HG03354 (cell line): Measurements from ENCODE around the gene DENND4C.
"Not testable (repeated sequence)": the region's sequence is repeated elsewhere in the genome, so short reads cannot be mapped to it uniquely, and the experiment has no call there.

Experiments used
- ATAC-seq: cut with Tn5 transposase; IDR thresholded peaks from one replicate; pipeline ENCODE4 v1.9.1; 2021; ENCODE audit warnings: mild to moderate bottlenecking; ENCODE audit not compliant: unreplicated experiment, poor library complexity, severe bottlenecking

Gene DENND4C

DNA sequence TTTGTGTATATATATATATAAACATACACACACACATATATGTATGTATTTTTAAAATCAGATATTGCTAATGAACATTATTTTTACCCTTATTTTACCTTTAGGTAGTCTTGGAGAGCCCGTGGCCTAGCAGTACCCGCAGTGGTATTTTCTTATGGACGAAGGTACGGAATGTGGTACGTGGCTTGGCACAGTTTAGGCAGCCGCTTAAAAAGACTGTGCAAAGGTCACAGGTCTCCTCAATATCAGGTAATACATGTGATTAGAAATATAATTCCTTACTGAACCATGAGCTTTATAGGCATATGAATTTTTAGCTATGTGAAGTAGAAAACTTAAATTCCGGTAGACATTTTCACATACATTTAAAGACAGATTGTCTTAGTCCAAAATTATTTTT lies 105.7 kb downstream of the DENND4C start:
- no peak for ATAC-seq

DNA sequence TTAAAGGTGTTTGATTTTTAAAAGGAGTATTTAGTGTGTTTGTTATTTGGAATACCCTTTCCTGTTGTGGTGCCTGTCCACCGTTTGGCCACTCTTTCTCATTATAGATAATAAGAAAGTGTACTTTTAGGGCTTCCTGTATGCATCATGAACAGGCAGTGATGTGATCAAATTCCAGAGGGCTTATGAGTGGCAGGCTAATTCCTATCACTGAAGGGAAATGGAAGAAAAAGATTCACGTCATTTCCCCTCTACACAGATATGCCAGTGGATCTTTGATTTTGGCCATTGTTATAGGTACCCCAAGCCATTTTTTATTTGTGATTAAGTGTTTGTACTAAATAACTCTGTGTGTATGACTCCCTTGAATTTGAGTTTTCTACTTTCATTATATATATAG lies 112.5 kb downstream of the DENND4C start:
- no peak for ATAC-seq

DNA sequence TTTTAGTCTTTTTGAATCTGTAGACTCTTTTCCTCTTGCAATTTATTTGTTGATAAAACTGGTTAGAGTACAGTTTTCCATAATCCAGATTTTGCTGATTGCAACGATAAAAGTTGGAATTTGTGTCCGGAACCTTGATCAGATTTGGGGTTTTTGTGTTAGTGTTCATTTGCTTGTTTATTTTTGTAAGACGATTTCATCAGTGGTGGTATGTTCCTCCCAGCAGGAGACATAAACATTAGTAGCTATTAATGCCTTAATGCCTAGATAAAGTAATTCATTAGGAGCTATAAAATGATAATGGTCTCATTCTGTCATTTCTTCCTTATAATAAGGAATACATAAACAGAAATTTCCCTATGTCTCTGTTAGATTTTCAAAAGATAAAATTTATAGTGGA lies 128.2 kb downstream of the DENND4C start:
- ATAC-seq = no peak

DNA sequence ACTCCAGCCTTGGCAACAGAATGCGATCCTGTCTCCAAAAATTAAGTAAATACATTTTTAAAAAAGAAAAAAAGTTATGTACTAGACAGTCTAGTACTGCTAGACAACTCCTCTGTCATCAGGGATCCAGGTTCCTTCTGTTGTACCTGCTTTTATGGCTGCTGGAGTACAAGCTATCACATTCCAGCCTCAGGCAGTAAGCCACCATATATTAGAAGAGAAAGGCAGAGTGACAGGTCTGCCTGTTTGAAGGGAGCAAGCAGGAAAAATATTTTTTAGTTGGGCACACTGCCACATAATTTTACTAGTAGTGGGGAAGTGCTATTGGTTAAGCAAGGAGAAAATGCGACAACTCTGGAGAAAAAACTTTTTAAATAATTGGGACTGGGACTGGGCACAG lies 138.6 kb downstream of the DENND4C start:
- no peak for ATAC-seq

DNA sequence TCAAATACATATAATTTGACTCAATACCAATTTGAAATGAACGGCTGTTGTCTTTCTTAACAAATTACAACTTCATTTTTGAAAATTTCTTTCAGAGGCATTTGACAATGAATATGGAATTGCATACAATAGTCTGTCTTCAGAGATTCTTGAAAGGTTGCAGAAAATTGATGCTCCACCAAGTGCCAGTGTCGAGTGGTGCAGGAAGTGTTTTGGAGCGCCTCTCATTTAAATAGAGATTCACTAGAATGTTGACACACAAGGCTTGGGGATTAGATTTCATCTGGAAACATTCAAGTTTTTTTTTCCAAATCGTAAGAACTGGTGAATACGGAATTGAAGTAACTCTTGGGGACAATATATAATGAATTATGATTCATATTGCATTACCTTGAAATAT lies 141.4 kb downstream of the DENND4C start:
- ATAC-seq = no peak

DNA sequence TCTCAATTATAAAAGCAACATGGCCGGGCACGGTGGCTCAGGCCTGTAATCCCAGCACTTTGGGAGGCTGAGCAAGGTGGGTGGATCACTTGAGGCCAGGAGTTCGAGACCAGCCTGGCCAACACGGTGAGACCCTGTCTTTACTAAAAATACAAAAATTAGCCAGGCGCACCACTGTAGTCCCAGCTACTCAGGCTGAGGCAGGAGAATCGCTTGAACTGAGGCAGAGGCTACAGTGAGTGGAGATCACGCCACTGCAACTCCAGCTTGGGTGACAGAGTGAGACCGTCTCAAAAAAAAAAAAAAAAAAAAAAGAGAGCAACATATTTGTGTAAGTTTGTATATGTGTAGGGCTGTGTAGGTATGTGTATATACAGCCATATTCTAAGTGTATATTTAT lies 142.1 kb downstream of the DENND4C start:
- ATAC-seq = no peak

DNA sequence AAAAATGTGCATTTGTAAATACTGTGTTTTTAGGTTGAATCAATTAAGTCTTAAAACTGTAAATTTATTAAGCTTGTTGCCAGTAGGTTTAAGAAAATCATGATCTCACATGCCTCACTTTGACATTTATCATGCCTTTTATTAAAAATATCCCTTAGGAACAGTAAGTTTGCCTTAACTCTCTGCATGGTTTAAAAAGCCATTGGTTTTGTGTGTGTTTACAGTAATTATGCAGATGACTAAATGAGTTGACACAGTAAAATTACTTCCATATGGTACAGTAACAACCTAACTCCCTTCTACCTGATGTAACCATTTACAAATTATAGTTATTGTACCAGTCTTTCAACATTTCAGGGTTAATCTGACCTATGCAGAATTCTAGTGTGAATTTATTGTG lies 143.0 kb downstream of the DENND4C start:
- ATAC-seq = no peak

DNA sequence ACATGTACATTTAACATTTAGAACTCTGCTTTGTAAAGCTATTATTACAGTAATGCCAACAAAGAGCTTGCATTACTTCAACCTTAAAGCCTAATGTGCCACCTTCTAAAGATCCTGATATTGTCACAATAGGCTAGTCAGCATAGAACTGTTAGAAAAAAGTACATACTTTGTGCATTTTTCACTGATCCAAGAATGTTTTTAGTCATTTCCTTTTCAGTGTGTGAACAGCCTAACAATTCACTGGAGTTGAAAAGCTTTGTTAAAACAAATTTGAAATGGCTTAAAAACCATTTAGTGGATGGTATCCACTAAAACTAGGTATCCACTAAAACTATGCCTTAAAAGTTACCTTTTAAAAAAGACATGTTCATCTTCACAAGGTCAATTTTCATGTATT lies 145.0 kb downstream of the DENND4C start:
- ATAC-seq = no peak

DNA sequence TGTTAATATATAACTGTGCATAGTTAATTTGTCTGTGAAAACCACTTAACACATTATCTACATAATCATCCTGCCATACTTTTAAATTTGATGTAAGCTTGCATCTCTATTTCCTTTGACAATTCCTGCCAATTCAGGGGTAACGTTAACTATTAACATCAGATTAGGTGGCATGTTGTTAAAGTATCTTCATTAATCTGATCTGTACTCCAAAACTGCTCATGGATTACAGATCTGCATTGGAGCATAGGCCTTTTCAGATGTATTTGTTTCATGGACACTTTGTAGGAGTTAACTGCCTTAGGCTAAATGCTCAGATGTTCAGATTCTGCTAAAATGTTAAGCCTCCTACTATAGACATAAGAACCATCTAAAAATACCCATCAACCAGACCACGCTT lies 146.4 kb downstream of the DENND4C start:
- ATAC-seq = no peak

DNA sequence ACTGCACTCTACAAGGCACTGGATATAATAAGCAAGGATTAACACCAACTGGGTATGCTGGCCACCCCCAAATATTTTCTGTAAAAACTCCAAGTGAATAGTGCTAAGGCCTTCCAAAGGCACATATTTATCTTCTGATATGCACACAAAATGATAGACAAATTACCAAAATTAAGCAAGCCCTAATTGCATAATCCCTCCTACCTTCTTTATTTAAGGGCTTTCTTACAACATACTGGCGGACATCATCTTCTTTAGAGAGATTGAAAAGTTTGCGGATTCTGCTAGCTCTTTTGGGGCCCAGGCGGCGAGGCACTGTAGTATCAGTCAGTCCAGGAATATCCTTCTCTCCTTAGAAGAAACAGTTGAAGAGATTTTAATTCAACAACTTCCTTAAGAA lies 147.7 kb downstream of the DENND4C start:
- no peak for ATAC-seq

DNA sequence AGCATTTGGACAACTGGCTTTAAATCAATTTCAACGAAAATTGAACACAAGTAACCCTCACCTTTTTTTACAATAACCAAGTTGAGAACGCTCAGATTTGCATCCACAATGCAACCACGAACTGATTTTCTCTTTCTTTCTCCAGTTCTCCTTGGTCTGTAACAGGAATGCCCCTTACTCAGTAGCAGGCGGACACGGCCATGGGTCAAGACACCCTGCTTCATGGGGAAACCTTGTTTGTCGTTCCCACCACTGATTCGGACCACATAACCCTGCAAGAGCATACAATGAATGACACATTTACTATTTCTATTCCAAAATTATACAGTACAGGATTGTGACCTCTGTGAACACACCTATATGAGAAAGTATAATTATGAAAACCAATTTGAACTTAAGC lies 148.2 kb downstream of the DENND4C start:
- no peak for ATAC-seq

DNA sequence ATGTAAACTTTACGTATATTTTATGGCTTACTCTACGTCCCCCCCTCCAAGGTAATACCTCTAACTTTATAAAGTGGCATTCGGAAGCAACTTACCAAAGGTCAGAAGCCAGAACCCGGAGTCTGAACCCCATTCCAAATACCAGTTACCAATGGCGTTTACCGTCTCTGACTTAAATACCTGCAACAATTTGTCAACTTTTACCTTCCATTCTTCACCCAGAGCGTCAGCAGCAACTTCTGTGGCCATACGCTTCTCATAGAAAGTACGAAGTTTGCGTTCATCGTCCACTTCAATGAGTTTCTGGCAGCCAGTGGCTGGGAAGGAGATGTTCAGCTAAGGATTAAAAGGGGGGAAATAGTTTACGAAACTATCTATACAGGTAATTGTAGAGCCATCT lies 148.8 kb downstream of the DENND4C start:
- ATAC-seq = no peak

DNA sequence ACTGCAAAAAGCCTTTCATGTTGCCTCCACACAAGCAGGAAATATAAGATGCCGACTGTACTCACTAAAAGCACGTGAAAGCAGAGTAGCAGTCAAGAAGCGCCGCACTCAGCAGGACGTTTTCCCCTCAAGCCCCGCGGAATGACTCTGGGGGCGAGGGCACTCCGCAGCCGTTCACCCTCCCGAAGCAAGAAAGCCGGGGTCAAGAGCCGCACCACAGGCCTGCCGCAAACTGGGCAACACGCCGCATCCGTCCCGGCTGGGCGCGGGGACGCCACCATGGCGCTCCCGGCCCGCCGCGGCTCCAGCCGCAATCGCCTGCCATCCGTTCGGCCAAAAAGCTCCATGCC lies 149.2 kb downstream of the DENND4C start:
- ATAC-seq = peak; percentile 43

DNA sequence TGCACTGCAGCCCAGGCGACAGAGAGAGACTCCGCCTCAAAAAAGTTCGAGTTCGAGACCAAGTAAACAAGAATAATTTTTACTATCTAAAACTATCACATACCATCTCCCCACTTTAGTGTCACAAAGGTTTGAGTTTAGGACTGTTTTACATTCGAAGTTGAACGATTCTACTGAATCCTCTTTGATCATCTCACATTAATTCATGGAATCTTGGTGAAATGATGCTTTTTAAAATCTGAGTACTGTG lies 150.3 kb downstream of the DENND4C start:
- ATAC-seq = no peak

DNA sequence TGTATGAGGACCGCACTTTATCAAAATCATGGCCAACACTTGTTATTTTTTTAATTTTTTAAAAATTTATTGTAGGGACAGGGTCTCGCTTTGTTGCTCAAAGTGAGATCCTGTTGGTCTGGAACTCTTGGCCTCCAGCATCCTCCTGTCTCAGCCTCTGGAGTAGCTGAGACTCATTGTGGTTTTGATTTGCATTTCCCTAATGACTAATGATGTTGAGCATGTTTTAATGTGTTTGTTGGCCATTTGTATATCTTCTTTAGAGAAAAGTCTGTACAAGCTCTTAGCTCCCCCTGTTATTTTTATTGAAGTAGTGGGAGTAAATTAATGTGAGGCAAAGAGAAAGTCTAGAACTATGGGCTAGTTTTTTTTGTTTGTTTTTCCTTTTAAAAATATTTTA lies 151.2 kb downstream of the DENND4C start:
- no peak for ATAC-seq

DNA sequence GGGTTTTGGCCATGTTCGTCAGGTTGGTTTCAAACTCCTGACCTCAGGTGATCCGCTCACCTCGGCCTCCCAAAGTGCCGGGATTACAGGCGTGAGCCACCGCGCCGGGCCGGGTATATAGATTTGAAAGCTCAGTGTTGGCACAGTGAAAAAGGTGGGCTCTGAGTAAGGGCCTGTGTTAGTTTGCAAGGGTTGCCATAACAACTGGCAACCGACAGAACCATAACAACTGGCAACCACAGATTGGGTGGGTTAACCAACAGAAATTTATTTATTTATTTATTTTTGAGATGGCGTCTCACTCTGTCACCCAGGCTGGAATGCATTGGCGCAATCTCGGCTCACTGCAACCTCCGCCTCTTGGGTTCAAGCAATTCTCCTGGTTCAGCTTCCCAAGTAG lies 154.7 kb downstream of the DENND4C start:
- not testable (repeated sequence) for ATAC-seq

DNA sequence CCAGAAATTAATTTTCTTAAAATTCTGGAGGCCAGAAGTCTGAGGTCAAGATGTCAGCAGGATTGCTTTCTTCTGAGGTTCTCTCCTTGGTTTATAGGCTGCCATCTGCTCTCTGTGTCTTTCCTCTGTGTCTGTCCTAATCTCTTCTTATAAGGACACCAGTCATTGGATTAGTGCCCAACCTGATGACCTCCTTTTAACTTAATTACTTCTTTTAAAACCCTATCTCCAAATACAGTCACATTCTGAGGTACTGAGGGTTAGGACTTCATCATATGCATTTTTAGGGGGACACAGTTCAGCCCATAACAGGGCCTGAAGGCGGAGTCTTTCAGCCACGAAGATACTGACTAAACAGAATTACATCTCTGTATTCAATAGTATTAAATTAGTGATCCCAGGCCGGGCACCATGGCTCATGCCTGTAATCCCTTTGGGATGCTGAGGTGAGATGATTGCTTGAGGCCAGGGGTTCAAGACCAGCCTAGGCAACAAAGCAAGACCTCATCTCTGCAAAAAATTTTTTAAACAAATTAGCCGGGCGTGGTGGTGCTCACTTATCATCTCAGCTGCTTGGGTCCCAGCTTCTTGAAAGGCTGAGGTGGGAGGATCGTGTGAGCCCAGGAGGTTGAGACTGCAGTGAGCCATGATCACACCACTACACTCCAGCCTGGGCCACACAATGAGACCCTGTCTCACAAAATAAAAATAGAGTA lies 155.5 kb downstream of the DENND4C start:
- ATAC-seq = no peak

DNA sequence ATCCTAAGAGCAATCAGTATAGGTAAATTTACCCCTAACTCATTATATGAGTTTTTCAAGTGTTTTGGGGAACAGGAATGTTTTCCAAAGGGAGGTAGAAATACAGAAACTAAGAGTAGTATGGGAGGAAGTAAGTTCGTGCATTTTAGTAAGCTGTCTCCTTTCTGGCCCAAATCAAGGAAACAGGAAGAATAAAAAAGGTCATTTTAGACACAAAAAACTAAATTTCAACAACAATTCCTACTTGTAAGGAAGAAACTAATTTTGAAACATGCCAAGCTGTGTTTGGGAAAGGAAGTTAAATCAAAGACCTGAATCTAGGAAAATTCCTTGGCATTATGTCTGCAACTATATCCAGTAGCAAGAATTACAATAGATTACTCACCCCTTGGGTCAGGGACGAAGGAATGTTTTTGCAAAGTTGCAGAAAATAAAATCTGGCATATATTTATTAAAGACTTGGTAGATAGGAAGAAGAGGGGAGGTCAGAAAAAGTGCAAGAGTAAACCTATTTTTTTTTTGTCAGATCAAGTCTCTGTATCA lies 156.1 kb downstream of the DENND4C start:
- no peak for ATAC-seq

DNA sequence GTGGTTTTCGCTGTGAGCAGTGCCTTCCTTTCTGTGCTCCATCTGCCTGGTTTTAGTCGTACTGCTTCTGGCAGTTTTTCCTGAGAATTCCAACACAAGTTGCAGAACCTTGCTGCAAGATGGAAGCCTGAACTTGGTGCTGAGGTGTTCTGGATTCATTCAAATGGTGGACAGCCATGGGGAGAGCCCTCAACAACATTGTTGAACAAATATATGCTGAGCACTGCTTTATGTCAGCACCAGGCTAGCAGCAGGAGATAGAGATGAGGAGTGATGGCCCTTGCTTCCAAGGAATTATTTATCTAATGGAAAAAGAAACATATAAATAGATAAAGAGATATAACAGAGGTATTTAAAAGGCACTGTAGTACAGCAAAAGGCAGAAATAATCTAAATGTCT lies 156.8 kb downstream of the DENND4C start:
- no peak for ATAC-seq

DNA sequence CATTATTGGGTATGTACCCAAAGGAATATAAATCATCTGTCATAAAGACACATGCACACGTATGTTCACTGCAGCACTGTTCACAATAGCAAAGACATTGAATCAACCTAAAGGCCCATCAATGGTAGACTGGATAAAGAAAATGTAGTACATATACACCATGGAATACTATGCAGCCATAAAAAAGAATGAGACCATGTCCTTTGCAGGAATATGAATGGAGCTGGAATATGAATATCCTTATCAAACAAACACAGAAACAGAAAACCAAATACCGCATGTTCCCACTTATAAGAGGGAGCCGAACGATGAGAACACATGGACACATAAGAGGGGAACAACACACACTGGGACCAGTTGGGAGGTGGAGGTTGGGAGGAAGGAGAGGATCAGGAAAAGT lies 159.0 kb downstream of the DENND4C start:
- ATAC-seq = not testable (repeated sequence)

DNA sequence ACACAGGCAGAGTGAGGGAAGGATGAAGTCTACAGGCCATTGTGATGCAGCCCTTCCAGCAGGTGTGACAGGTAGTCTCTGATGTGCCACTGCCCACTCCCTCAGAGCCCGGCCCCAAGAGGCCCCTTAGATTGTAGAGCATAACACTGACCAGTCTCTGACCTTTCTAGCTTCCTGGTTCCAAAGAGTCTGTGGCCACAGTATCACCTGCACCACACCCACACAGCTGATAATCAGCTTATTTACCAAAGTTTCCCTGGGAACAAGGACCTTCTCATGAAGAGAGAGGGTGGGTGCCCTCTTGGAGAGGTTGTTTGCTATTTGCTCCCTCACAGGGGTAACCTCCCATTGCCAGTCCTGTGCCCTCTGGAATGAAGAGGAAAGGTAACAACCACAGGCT lies 167.4 kb downstream of the DENND4C start:
- no peak for ATAC-seq

DNA sequence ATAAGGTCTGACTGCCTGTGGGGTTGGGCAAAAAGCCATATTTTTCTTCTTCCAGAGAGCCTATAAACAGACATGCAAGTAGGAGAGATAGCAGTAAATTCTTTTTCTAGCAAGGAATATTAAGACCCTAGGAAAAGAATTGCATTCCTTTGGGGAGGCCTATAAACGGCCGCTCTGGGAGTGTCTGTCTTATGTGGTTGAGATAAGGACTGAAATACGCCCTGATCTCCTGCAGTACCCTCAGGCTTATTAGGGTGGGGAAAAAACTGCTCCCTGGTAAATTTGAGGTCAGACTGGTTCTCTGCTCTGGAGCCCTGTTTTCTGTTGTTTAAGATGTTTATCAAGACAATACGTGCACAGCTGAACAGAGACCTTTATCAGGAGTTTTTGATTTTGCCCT lies 172.7 kb downstream of the DENND4C start:
- not testable (repeated sequence) for ATAC-seq
